Fibroblast of skin of right quadriceps (primary cell): Measurements from ENCODE around the gene SAMD15.
"Not testable (repeated sequence)": the region's sequence is repeated elsewhere in the genome, so short reads cannot be mapped to it uniquely, and the experiment has no call there.

ENCODE experiments used
- DNase-seq: peaks from one replicate; pipeline ENCODE4 v3.0.0-alpha.2; 2013

SAMD15 gene

GRCh38 chr14:77376771-77377501 is at the start of gene SAMD15, which contains the start of gene TMED8:
TSS of gene SAMD15 (plus strand) at chr14:77377379. CDS start at chr14:77377419, 40 bp downstream.
TSS of gene TMED8 (minus strand) at chr14:77377094. CDS start at chr14:77377053, 41 bp downstream.
- DNase-seq = peak; percentile 76

- DNase-seq = no peak
Measured at GRCh38 chr14:77329872-77330271, 47.3 kb upstream of the SAMD15 start.

- no peak for DNase-seq
Measured at GRCh38 chr14:77335576-77335975, 41.6 kb upstream of the SAMD15 start.

- DNase-seq = not testable (repeated sequence)
Measured at GRCh38 chr14:77337255-77337654, 39.9 kb upstream of the SAMD15 start.

GRCh38 chr14:77337880-77338279 is 39.3 kb upstream of the SAMD15 start:
- DNase-seq = no peak

- DNase-seq = no peak
Measured at GRCh38 chr14:77338302-77338701, 38.9 kb upstream of the SAMD15 start.

GRCh38 chr14:77339407-77339806 is 37.8 kb upstream of the SAMD15 start:
- peak; percentile 36 for DNase-seq

- DNase-seq = no peak
Measured at GRCh38 chr14:77340389-77340788, 36.8 kb upstream of the SAMD15 start.

GRCh38 chr14:77342726-77343397 is 34.3 kb upstream of the SAMD15 start:
- no peak for DNase-seq

- no peak for DNase-seq
Measured at GRCh38 chr14:77343662-77344061, 33.5 kb upstream of the SAMD15 start.

GRCh38 chr14:77344377-77344996 is 32.7 kb upstream of the SAMD15 start:
- DNase-seq = peak; percentile 18

GRCh38 chr14:77346495-77346894 is 30.7 kb upstream of the SAMD15 start:
- no peak for DNase-seq

GRCh38 chr14:77347751-77348150 is 29.4 kb upstream of the SAMD15 start:
- peak; percentile 33 for DNase-seq

- no peak for DNase-seq
Measured at GRCh38 chr14:77353469-77354141, 23.6 kb upstream of the SAMD15 start.

- DNase-seq = no peak
Measured at GRCh38 chr14:77355811-77356210, 21.4 kb upstream of the SAMD15 start.

- DNase-seq = no peak
Measured at GRCh38 chr14:77356899-77357298, 20.3 kb upstream of the SAMD15 start.

- no peak for DNase-seq
Measured at GRCh38 chr14:77359626-77360025, 17.6 kb upstream of the SAMD15 start.

- DNase-seq = no peak
Measured at GRCh38 chr14:77364146-77364545, 13.0 kb upstream of the SAMD15 start.

GRCh38 chr14:77369285-77369684 is 7.9 kb upstream of the SAMD15 start:
- no peak for DNase-seq

- DNase-seq = peak; percentile 13
Measured at GRCh38 chr14:77372304-77372841, 4.8 kb upstream of the SAMD15 start.

- no peak for DNase-seq
Measured at GRCh38 chr14:77375164-77375950, 1.8 kb upstream of the SAMD15 start.
